ENCODE measurements around the gene ZNF488.

Gene ZNF488

DNA sequence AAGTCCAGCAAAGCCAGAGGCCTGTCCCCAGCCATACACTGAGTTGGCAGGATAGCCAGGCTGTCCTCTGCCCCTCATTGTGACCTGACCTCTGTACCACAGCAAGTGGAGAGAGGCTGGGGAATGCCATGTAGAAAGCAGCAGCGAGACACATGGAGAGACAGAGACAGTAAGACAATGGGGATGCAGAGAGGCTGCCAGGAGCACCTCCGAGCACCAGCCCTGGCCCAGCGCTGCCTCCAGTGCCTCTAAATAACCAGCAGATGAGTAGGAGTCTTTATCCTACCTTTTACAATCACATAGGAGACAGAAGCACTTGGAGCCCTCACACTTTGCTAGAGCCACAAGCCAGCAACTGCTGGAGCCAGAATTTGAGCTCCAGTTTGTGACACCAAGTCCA lies 53.7 kb downstream of the ZNF488 start:
- DNase-seq (ENCODE audit: low read depth), result no peak

- no peak for DNase-seq (ENCODE audit: low read depth)
These were observed 54.2 kb downstream of the ZNF488 start for GRCh38 chr10:47329855-47330254.

DNA sequence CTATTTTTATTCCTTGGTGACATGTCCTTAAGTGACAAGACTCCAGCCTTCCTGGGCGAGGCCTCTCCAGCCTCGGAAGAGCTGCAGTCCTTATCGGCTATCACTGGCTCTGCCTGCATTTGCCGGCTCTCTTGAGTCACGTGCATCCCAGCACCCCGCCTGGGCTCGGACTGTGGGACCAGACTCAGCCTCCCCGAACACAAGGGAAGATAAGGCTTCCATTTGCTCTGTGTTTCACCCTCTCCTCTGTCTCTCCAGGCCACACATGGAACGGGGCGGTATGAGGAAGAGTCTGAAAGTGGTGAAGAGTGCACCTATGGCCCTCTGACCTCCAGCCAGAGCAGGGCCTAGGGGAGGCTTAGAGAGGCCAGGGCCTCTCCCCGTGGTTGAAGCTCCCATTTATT lies 57.2 kb downstream of the ZNF488 start:
- DNase-seq (ENCODE audit: low read depth), result no peak

DNA sequence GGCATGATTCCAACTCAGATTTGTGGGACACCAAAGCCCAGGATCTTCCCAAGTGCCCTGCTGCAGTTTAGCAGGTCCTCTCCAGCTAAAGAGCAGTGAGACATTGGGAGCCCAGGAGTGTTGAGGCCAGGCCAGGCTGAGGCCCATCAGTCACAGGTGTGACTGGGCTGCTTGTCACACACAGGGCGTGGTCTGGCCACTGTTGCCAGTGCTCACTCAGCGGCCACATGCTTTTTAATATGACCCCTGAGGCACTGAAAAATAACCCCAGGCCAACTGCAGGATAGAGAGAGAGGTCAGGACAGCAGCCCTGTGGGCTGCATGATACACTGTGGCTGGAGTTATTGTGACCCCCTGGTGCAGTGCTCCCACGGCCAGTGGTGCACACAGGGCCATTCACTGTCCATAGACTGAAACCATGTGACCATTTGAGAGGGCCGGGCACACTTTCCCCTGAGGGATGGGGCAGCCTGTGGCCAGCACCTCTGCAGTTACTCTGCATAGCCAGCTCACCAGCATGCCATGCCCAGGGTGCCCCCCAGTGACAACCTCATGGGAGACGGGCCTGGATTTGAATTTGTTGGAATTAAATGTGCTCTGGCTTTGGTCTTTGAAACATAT lies 57.7 kb downstream of the ZNF488 start:
- no peak for DNase-seq (ENCODE audit: low read depth)

DNA sequence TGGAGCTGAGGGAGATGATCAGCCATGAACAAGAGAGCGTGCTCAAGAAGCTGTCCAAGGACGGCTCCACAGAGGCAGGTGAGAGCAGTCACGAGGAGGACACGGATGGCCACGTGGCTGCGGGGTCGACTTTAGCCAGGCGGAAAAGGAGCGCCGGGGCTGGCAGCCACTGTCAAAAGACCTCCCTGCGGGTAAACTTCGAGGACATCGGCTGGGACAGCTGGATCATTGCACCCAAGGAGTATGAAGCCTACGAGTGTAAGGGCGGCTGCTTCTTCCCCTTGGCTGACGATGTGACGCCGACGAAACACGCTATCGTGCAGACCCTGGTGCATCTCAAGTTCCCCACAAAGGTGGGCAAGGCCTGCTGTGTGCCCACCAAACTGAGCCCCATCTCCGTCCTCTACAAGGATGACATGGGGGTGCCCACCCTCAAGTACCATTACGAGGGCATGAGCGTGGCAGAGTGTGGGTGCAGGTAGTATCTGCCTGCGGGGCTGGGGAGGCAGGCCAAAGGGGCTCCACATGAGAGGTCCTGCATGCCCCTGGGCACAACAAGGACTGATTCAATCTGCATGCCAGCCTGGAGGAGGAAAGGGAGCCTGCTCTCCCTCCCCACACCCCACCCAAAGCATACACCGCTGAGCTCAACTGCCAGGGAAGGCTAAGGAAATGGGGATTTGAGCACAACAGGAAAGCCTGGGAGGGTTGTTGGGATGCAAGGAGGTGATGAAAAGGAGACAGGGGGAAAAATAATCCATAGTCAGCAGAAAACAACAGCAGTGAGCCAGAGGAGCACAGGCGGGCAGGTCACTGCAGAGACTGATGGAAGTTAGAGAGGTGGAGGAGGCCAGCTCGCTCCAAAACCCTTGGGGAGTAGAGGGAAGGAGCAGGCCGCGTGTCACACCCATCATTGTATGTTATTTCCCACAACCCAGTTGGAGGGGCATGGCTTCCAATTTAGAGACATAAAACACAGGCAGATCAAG lies 58.5 kb downstream of the ZNF488 start:
- DNase-seq (ENCODE audit: low read depth), result no peak

- no peak for DNase-seq (ENCODE audit: low read depth)
These were observed 60.3 kb downstream of the ZNF488 start for GRCh38 chr10:47323636-47324296.

DNA sequence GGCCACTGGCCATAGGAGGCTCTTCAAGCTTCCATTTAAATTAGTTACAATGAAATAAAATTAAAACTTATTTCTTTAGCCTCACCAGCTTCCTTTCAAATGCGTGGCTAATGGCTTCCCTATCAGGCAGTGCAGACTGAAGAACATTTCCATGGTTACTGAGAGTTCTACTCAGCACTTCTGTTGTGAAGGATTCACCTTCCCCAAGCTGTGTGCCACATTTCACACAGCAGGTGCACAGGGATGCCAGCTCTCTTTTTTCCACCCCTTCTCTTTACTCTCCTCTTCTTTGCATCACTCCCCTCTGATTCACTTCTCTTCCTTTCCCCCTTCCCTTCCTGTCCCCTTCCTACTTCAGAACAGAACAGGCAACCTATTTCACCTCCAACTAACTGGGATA lies 61.0 kb downstream of the ZNF488 start:
- no peak for DNase-seq (ENCODE audit: low read depth)

- DNase-seq (ENCODE audit: low read depth), result no peak
These were observed 61.6 kb downstream of the ZNF488 start, which contains the start of gene GDF2 for GRCh38 chr10:47322300-47323061. Gene GDF2 (plus strand): TSS chr10:47322454. CDS start chr10:47322669, 215 bp downstream.

DNA sequence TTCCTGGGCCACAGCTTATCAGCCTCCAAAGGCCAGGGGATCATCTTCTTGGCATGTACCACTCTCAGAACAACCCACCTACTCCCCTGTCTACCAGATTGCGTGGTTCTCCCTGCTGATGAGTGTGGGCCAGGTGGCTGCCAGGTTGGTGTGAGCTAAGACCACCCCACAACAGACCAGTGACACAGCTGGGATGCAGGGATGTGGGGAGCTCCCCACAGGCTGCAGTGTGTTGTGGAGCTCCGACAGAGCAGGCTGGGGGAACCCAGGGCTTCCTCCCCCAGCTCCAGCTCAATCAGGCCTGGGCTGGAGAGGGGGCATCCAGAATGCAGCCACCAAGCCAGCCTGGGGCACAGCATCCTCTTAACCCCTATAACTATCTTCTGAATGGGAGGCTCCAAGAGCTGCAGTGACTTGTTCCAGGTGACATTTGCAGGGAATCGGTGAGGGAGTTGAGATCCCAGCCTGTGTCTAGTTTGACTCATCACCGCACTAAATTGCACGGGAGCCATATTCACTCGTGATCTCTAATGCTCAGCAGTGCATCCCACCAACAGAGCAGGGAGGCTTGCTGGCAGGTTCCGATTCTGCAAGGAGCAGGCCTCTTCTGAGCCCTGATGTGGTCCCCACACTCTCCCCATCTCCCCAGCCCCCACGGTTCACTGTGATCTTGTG lies 62.4 kb downstream of the ZNF488 start:
- no peak for DNase-seq (ENCODE audit: low read depth)

DNA sequence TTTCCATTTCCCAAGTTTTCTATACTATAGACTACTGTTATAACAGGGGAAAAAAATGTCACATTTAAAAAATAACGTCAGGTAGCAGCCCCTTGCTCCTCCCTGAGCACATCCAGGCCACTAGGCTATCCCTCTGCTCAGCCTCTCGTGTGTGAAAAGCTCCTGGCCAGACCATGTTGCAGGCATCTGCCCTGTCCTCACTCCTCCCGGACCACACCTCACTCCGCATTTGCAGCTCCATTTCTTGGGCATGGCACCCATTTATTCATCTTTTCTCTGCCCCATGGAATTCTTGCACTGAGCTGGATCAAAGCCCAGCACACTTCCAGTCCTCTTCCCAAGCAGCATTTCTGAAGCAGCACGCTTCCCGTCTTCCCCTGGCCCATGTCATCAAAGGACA lies 63.3 kb downstream of the ZNF488 start:
- no peak for DNase-seq (ENCODE audit: low read depth)

DNA sequence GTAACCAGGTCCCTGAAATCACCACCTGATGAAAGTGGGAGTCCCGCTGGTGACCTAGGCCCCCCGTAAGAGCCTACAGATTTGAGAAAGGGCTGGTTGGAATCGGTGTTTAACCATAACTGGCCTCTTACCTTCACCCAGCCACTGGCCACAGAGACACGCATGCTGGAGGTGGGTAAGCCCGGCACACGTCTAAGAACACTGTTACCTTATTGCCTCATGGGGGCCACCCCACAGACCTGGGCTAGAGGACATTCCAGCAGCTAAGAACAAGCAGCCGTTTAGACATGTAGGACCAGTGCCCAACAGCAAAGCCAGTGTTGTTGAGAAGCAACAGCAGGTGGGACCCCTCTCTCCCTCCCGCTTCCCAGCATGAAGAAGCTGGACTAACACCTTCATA lies 64.3 kb downstream of the ZNF488 start:
- no peak for DNase-seq (ENCODE audit: low read depth)

DNA sequence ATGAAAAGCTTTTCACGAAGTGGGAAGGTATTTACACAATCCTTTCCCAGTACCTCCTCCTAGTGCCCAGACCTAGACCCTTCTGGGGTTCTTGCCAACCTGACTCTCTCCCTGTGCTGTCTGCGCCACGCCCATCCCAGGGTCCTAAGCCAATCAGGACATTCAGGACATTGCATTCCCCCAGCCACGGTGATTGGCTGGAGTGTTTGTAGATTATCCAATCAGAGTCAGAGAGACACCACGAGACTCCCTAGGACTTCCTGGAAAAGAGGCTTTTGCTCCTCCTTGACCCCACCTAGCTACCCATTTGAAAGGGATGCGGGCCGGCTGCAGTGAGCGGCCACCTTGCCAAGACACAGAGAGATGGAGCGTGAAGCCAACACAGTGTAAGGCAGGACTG lies 65.4 kb downstream of the ZNF488 start:
- DNase-seq (ENCODE audit: low read depth), result no peak

DNA sequence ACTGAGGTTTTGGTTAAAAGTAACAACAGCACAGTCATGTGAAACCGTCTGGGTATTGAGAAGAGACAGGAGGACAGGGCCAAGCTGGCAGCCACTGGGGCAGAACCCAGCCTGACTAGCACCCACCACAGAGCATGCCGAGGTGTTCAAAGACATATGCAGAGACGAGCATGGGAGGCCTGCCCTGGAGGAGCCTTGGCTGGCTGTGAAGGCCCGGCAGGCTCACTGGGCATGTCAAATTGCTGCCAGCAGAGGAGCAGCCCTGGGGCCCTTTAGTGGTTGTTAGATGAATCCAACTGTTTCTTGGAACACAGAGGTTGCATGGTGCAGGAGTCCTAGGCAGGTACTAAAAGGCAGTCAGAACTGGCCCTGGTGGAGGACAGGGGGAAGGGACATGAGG lies 66.8 kb downstream of the ZNF488 start:
- DNase-seq (ENCODE audit: low read depth), result no peak

GRCh38 chr10:47316131-47316530 lies 68.0 kb downstream of the ZNF488 start:
- no peak for DNase-seq (ENCODE audit: low read depth)
